DMS 273 treated with DMSO at 0.1 percent for 48 hours (cell line): ENCODE results near the gene KIR3DL1.
"Not testable (repeated sequence)": the region's sequence is repeated elsewhere in the genome, so short reads cannot be mapped to it uniquely, and the experiment has no call there.

Source experiments
- DNase-seq: peaks from one replicate; lab custom pipeline; 2025; lab: John Stamatoyannopoulos, UW

Gene KIR3DL1

DNA sequence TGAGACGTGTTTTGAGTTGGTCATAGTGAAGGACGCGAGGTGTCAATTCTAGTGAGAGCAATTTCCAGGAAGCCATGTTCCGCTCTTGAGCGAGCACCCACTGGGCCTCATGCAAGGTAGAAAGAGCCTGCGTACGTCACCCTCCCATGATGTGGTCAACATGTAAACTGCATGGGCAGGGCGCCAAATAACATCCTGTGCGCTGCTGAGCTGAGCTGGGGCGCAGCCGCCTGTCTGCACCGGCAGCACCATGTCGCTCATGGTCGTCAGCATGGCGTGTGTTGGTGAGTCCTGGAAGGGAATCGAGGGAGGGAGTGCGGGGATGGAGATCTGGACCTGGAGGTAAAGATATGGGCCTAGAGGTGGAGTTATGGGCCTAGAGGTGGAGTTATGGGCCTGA lies at the start of gene KIR3DL1:
TSS of gene KIR3DL1 (plus strand) at position 218 of the 400 bp plus-strand sequence.
- DNase-seq: not testable (repeated sequence)

DNA sequence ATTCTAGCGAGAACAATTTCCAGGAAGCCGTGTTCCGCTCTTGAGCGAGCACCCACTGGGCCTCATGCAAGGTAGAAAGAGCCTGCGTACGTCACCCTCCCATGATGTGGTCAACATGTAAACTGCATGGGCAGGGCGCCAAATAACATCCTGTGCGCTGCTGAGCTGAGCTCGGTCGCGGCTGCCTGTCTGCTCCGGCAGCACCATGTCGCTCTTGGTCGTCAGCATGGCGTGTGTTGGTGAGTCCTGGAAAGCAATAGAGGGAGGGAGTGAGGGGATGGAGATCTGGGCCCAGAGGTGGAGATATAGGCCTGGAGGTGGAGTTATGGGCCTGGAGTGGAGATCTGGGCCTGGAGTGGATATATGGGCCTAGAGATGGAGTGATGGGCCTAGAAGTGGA lies 46.6 kb upstream of the KIR3DL1 start, which contains the start of gene KIR2DL1:
TSS of gene KIR2DL1 (plus strand) at position 148 of the 400 bp plus-strand sequence. CDS start at position 206, 58 bp downstream.
- not testable (repeated sequence) for DNase-seq

DNA sequence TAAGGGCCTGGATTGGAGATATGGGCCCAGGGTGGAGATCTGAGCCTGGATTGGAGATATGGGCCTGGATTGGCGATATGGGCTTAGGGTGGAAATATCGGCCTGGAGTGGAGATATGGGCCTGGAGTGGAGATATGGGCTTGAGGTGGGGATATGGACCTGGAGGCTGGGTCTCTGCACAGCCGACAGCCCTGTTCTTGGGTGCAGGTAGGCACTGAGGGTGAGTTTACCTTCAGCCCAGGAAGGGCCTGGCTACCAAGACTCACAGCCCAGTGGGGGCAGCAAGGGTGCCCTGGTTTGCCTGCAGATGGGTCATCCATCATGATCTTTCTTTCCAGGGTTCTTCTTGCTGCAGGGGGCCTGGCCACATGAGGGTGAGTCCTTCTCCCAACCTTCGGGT lies 45.8 kb upstream of the KIR3DL1 start:
- DNase-seq: not testable (repeated sequence)

DNA sequence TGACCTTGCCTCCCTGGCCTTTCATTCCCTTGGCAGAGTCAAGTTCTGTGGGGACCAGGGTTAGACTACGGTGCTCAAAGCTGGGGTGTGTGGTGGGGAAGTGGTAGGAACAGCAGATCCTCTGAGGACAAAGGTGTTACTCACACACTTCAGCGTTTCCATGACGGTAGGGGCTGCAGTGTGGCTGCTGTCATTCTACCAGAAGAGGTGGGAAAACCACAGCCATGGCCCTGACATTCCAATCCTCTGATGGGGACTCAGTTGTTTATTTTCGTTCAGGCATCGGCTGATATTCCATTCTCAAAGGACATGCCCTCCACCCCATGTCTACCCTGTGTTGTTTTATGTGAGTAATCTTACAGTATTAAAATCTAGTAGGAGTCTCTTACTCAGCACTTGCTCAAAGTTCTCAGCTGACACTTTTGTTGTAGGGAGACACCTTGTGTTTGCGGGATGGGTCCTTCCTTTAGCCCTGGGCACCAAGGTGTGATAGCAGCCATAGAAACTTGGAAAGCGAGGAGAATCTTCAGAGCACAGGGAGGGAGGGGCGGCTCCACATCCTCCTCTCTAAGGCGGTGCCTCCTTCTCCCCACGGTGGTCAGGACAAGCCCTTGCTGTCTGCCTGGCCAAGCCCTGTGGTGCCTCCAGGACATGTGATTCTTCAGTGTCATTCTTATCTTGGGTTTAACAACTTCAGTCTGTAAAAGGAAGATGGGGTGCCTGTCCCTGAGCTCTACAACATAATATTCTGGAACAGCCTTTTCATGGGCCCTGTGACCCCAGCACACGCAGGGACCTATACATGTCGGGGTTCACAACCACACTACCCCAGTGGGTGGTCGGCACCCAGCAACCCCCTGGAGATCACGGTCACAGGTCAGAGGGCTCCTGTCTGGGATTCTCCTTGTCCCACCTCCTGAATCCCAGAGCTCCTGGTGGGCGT lies 45.0 kb upstream of the KIR3DL1 start:
- DNase-seq: not testable (repeated sequence)

DNA sequence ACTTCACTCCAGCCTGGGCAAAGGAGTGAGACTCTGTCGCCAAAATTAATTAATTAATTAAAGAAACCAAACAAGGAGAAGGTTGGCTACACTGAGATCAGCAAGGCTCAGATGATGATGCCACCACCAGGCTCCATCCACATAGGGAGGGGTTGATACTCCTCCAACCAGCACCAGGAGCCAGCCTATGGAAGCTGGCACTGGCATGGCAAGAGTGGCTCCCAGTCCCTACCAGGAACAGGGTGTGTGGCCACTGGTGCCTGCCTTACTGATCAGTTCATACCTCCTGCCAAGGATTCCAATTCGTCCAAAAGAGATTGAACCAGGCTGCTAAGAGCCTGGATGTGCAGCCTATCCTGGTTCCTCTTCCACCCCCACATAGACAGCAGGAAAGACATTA lies 43.6 kb upstream of the KIR3DL1 start:
- DNase-seq: not testable (repeated sequence)

DNA sequence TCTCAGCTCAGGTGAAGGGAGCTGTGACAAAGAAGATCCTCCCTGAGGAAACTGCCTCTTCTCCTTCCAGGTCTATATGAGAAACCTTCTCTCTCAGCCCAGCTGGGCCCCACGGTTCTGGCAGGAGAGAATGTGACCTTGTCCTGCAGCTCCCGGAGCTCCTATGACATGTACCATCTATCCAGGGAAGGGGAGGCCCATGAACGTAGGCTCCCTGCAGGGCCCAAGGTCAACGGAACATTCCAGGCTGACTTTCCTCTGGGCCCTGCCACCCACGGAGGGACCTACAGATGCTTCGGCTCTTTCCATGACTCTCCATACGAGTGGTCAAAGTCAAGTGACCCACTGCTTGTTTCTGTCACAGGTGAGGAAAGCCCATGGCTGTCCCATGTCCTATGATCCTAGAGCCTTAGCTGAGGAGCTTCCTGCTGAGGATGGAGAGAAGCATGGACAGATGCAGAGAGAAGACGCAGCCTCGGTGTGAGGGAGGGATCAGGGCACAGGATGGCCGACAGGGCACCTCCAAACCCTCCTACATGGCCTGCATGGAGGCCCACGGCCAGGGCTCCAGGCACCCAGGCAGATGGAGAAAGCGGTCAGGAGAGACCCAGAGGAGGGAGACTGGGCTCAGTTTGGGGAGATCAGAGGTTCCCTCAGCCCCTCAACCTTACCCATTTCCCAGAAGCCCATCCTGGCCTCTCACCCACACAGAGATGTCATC lies 41.0 kb upstream of the KIR3DL1 start:
- DNase-seq: not testable (repeated sequence)

DNA sequence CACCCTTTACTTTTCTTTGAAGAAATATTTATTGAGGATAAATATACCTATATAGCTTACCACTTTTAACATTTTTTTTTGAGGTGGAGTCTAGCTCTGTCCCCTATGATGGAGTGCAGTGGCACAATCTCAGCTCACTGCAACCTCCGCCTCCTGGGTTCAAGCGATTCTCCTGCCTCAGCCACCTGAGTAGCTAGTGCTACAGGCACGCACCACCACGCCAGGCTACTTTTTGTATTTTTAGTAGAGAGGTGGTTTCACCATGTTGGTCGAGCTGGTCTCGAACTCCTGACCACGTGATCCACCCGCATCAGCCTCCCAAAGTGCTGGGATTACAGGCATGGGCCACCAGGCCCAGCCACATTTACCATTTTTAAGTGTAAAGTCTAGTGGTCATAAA lies 40.4 kb upstream of the KIR3DL1 start:
- DNase-seq: not testable (repeated sequence)

DNA sequence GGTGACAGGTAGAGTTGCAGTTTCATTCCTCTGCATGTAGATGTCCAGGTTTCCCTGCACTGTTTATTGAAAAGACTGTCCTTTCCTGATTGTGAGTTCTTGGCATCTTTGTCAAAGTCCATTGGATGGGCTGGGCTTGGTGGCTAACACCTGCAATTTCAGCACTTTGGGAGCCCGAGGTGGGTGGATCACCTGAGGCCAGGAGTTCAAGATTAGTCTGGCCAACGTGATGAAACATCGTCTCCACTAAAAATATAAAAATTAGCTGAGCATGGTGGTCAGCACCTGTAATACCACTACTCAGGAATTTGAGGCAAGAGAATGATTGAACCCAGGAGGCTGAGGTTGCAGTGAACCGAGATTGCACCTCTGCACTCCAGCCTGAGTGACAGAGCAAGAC lies 38.4 kb upstream of the KIR3DL1 start:
- not testable (repeated sequence) for DNase-seq

DNA sequence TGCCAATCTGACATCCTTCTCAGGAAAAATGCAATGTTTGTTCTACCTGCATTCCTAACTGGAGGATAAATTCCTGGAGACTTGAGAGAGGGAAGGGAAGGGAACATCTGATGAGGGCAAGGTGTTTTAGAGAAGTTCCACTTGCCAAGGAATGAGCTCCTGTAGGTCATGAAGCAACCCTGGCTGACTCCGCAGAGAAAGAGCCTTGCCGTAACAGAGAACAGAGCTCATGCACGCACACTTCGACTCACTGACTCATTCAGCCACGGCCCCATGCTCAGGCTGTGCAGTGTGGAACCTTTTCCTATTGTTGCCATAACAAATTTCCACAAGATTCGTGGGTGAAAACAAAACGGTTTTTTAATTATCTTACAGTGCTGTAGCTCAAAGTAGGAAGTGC lies 37.4 kb upstream of the KIR3DL1 start:
- not testable (repeated sequence) for DNase-seq

DNA sequence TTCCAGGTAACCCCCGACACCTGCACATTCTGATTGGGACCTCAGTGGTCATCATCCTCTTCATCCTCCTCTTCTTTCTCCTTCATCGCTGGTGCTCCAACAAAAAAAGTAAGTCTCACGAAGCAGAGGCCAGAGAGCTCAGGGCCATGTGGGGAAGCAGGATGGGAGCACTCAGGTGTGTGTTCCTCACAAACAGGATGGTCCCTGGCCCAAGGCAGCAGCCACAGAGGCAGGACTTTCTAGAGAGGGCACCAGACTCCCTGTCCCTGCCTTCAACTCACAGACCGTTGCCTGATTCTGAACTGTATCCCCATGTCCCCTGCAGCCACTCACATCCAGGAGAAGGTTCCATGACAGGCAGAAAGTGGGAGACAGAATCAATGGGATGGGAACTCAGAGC lies 33.4 kb upstream of the KIR3DL1 start:
- DNase-seq: not testable (repeated sequence)

DNA sequence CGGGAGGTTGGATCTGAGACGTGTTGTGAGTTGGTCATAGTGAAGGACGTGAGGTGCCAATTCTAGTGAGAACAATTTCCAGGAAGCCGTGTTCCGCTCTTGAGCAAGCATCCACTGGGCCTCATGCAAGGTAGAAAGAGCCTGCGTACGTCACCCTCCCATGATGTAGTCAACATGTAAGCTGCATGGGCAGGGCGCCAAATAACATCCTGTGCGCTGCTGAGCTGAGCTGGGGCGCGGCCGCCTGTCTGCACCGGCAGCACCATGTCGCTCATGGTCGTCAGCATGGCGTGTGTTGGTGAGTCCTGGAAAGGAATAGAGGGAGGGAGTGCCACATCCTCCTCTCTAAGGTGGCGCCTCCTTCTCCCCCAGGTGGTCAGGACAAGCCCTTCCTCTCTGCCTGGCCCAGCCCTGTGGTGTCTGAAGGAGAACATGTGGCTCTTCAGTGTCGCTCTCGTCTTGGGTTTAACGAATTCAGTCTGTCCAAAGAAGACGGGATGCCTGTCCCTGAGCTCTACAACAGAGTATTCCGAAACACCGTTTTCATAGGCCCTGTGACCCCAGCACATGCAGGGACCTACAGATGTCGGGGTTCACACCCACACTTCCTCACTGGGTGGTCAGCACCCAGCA lies 30.1 kb upstream of the KIR3DL1 start:
- DNase-seq: not testable (repeated sequence)

DNA sequence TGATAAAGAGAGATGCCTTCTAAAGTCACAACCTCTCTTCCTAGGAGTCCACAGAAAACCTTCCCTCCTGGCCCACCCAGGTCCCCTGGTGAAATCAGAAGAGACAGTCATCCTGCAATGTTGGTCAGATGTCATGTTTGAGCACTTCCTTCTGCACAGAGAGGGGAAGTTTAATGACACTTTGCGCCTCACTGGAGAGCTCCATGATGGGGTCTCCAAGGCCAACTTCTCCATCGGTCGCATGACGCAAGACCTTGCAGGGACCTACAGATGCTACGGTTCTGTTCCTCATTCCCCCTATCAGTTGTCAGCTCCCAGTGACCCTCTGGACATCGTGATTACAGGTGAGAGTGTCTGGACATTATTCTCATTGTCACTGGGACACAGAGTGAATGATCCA lies 28.1 kb upstream of the KIR3DL1 start:
- DNase-seq: not testable (repeated sequence)

DNA sequence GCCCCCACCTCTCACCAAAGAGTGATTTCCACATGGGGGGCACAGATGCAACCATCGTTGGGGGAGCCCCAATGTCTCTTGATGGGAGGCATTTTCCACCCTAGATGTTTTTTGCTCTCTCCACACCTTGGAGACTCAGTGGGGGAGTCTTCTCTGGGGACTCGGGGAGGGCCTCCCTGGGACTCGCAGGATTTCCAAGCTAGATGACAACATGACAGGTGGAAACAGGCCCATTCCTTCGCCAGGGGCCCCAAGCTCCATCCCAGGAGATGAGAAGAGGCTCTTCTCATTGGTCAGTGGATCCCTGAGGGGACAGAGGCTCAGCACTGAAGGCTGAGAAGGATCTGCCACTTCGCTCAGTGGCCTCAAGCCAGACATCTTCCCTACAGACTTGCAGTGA lies 25.6 kb upstream of the KIR3DL1 start:
- DNase-seq: no peak

DNA sequence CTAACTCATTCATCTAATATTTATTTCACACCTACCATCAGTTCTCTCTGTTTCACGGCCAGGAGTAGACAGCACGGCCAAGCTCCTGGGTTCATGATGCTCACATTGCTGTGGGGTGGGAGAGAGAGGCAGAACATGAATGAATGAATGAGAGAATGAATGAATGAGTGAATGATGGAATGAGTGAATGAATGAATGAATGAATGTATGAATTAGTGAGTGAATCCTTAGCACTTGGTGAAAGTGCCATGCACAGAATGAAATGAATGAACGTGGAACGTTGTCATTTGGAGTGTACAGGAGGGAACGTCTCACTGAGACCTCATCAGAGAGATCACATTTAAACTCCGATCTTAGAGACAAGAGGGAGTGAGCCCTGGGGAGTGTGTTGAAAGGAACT lies 24.8 kb upstream of the KIR3DL1 start:
- DNase-seq: no peak

DNA sequence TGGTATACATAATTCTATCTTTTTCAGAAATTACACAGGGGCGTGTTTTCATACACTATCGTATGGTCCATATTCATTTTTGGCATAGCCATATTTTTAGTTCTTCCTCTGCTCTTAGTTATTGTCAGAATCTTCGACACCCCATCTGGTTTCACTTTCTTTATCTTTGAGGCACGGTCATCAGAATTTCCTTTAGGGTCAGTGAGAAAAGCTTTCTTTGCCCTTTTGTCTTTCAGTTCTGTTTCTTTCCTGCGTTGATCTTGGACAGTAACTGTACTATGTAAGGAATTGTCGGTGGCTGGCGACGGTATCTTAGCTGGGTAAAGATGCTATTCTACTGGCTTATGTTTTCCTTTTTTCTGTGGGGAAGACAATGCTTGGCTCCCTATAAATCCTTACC lies 23.5 kb upstream of the KIR3DL1 start:
- DNase-seq: no peak

DNA sequence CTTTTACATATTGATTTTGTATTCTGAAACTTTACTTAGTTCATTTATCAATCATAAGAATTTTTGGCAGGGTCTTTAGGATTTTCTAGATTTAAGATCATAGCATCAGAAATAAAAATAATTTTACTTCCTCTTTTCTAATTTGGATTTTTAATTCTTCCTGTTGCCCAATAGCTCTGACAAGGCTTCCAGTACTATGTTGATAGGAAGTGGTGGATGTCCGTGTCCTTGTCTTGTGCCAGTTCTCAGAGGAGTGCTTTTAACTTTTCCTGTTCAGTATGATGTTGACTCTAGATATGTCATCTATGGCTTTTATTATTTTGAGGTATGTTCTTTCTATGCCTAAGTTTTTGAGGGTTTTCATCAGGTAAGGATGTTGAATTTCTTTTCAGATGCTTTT lies 20.5 kb upstream of the KIR3DL1 start:
- DNase-seq: no peak

DNA sequence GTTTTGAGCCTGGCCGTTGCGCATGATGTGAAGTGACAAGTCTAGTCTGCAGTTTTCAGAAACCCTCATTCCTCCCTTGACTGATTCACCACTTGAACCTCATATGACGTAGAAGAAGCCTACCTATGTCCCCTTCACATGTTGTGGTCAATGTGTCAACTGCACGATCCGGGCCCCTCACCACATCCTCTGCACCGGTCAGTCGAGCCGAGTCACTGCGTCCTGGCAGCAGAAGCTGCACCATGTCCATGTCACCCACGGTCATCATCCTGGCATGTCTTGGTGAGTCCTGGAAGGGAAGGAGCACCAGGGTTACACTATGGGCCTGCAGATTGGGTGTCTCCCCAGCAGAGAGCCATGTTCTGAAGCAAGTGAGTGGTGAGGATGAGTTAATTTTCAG lies 12.9 kb upstream of the KIR3DL1 start, which contains the start of gene KIR2DL4:
TSS of gene KIR2DL4 (plus strand) at position 201 of the 400 bp plus-strand sequence. CDS start at position 243, 42 bp downstream.
- DNase-seq: no peak

DNA sequence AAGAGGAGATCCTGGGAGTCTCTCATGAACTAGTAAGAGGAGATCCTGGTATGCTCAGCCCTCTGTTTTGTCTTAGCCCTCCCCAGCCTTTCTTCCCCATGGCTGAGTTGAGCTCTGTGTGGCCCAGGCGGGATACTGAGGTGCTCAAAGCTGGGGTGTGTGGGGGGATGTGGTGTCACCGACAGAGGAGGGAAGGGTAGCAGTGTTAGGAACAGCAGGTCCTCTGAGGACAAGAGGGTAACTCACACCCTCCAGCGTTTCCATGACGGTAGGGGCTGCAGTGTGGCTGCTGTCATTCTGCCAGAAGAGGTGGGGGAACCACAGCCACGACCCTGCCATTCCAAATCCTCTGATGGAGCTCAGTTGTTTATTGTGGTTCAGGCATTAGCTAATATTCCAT lies 12.2 kb upstream of the KIR3DL1 start:
- no peak for DNase-seq

DNA sequence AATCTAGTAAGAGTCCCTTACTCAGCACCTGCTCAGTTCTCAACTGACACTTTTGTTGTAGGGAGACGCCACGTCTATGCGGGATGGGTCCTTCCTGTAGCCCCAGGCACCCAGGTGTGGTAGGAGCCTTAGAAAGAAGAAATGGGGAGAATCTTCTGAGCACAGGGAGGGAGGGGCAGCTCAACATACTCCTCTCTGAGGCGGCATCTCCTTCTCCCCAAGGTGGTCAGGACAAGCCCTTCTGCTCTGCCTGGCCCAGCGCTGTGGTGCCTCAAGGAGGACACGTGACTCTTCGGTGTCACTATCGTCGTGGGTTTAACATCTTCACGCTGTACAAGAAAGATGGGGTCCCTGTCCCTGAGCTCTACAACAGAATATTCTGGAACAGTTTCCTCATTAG lies 11.7 kb upstream of the KIR3DL1 start:
- DNase-seq: no peak

DNA sequence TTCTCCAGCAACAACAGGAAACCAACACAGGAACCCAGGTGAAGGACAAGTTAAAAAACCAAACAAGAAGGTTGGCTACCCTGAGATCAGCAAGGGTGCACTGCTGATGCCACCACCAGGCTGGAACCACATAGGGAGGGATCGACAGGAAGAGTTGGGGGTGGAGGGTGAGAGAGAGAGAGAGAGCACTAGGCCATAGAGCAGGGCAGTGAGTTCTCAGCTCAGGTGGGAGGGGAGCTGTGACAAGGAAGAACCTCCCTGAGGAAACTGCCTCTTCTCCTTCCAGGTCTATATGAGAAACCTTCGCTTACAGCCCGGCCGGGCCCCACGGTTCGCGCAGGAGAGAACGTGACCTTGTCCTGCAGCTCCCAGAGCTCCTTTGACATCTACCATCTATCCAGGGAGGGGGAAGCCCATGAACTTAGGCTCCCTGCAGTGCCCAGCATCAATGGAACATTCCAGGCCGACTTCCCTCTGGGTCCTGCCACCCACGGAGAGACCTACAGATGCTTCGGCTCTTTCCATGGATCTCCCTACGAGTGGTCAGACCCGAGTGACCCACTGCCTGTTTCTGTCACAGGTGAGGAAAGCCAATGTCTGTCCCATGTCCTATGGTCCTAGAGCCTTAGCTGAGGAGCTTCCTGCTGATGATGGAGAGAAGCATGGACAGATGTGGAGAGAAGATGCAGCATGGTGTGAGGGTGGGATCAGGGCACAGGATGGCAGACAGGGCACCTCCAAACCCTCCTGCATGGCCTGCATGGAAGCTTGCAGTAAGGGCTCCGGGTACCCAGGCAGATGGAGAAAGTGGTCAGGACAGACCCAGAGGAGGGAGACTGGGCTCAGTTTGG lies 10.4 kb upstream of the KIR3DL1 start:
- DNase-seq: no peak

DNA sequence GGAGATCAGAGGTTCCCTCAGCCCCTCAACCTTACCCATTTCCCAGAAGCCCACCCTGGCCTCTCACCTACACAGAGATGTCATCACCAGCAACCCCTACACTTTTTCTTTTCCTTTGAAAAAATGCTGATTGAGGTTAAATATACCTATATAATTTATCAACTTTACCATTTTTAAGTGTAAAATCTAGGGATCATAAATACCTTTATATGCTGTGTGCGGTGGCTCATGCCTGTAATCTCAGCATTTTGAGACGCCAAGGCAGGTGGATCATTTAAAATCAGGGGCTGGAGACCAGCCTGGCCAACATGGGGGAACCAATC lies 9.8 kb upstream of the KIR3DL1 start:
- no peak for DNase-seq
